ENCODE measurements around the gene TUBB4A. TPM values are rescaled to one million over a fixed set of nuclear protein-coding genes. Genes with fewer than 3 reads are reported as not detected.
"Not testable (repeated sequence)": the region's sequence is repeated elsewhere in the genome, so short reads cannot be mapped to it uniquely, and the experiment has no call there.

TUBB4A gene
- total RNA-seq (1 to 10 TPM in 3 of 7 donors, under 1 TPM in 2, not detected in 2; 0.88 to 6.4 (median 3.2) TPM), polyA plus RNA-seq (10 to 100 TPM in 1 of 2 donors, under 1 TPM in 1; 0.92 to 47.1 TPM)
- long read RNA-seq, donor 1: 0 reads
- long read RNA-seq, donor 2, transcript TUBB4A-201 (4 exons, 2,552 nt): major isoform, 17 of 17 reads
- long read RNA-seq, donor 2, partial matches to known transcripts: 0 of 17 reads
- long read RNA-seq, donor 2, other reads (novel, unspliced or antisense): 0 of 17 reads
- long read RNA-seq, donor 3, transcript TUBB4A-201 (4 exons, 2,552 nt): major isoform, 13 of 14 reads
- long read RNA-seq, donor 3, partial matches to known transcripts: 0 of 14 reads
- long read RNA-seq, donor 3, other reads (novel, unspliced or antisense): 1 of 14 reads

- Histone ChIP-seq H3K4me1 (ENCODE audit: insufficient read depth) (no peaks in the 10 kb centered on the region), H3K27ac (no peak within 1 kb of the TSS), H3K36me3 (no peaks in the 10 kb centered on the region), H3K27me3 (no peaks in the 10 kb centered on the region), H3K9me3 (no peaks in the 10 kb centered on the region), H3K4me3 (no peak within 1 kb of the TSS)
- TF ChIP-seq POLR2A (IDR thresholded peaks at IDR 0.05): no peak
- TF ChIP-seq, protein P1, sequence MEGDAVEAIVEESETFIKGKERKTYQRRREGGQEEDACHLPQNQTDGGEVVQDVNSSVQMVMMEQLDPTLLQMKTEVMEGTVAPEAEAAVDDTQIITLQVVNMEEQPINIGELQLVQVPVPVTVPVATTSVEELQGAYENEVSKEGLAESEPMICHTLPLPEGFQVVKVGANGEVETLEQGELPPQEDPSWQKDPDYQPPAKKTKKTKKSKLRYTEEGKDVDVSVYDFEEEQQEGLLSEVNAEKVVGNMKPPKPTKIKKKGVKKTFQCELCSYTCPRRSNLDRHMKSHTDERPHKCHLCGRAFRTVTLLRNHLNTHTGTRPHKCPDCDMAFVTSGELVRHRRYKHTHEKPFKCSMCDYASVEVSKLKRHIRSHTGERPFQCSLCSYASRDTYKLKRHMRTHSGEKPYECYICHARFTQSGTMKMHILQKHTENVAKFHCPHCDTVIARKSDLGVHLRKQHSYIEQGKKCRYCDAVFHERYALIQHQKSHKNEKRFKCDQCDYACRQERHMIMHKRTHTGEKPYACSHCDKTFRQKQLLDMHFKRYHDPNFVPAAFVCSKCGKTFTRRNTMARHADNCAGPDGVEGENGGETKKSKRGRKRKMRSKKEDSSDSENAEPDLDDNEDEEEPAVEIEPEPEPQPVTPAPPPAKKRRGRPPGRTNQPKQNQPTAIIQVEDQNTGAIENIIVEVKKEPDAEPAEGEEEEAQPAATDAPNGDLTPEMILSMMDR (IDR thresholded peaks at IDR 0.05): no peak
- no peak for TF ChIP-seq EP300 (IDR thresholded peaks at IDR 0.05)
- 0 to 4% (median 1%) methylated on average over 28 to 71 of the region's 71 CpGs for WGBS, 3 donors
- no peak for DNase-seq
- intact Hi-C loops (cut with DNase I): no loop called here
Measured at GRCh38 chr19:6501740-6502648, at the start of gene TUBB4A. Gene TUBB4A, minus strand, starts transcription at chr19:6502309. Its CDS starts 97 bp downstream, at chr19:6502212.

- no peaks in the 10 kb centered on the region for H3K4me1 ChIP-seq (ENCODE audit: insufficient read depth)
- TF ChIP-seq EP300 (IDR thresholded peaks at IDR 0.05) (no peak), POLR2A (IDR thresholded peaks at IDR 0.05) (no peak)
- TF ChIP-seq, protein P1 (IDR thresholded peaks at IDR 0.05): no peak
- intact Hi-C loops (cut with DNase I): no loop called here
- H3K27me3 ChIP-seq: no peaks in the 10 kb centered on the region
- no peak overlapping the region for H3K4me3 ChIP-seq
- WGBS, 3 donors: 68 to 84% (median 69%) methylated on average over 3 of the region's 3 CpGs
- no peak overlapping the region for H3K27ac ChIP-seq
- no peaks in the 10 kb centered on the region for H3K36me3 ChIP-seq
- DNase-seq: no peak
- H3K9me3 ChIP-seq: peaks cover 0 to 10% of the 10 kb centered on the region in 2 donors
Measured at GRCh38 chr19:6551091-6551490, 49.0 kb upstream of the TUBB4A start.

- H3K4me1 ChIP-seq (ENCODE audit: insufficient read depth); H3K4me3 ChIP-seq; H3K9me3 ChIP-seq; intact Hi-C loops (cut with DNase I); H3K27ac ChIP-seq; DNase-seq; H3K27me3 ChIP-seq; H3K36me3 ChIP-seq: not testable (repeated sequence)
- WGBS, 3 donors: 82 to 85% (median 83%) methylated on average over 6 of the region's 6 CpGs
Measured at GRCh38 chr19:6550679-6551078, 48.6 kb upstream of the TUBB4A start.

DNA sequence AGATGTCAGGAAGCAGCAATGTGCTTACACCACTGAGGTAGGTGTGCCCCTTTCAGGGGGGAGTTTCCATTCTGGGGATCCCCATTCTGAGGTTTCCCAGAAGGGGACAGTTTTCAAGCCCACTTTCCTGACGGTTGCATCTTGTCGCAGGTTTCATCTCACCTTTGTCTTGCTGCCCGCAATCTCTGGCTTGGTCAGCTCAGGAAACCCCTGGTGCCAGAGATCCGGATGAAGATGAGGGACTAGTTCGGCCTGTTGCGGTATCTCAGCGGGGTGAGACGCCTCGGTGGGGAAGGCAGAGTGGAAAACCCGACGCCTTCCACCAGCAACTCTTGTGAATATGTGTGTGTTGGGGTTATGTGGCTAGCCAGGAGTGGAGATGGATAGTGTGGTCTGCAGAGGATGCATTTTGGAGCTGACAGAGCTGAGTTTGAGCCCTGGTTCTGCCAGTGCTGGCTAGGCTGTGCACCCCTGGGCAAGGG lies 41.8 kb upstream of the TUBB4A start:
- intact Hi-C loops (cut with DNase I): no loop called here
- H3K36me3 ChIP-seq: no peaks in the 10 kb centered on the region
- no peak for TF ChIP-seq EP300 (IDR thresholded peaks at IDR 0.05)
- no peak for TF ChIP-seq POLR2A (IDR thresholded peaks at IDR 0.05)
- TF ChIP-seq, protein P1 (IDR thresholded peaks at IDR 0.05): no peak
- no peak for DNase-seq
- WGBS, 3 donors: 73 to 84% (median 74%) methylated on average over 11 of the region's 11 CpGs
- H3K4me1 ChIP-seq (ENCODE audit: insufficient read depth): no peaks in the 10 kb centered on the region
- H3K4me3 ChIP-seq: no peak overlapping the region
- no peaks in the 10 kb centered on the region for H3K27me3 ChIP-seq
- H3K27ac ChIP-seq: no peak overlapping the region
- peaks cover 0 to 4% of the 10 kb centered on the region in 2 donors for H3K9me3 ChIP-seq
